Osteoblast (primary cell): ENCODE results near the gene FMN1. TPM values are rescaled to one million over a fixed set of nuclear protein-coding genes. Genes with fewer than 3 reads are reported as not detected.

Source experiments
- DNase-seq: peaks from one replicate; pipeline ENCODE4 v3.0.0; 2011; ENCODE audit warnings: low spot score, mixed read lengths; ENCODE audit not compliant: insufficient read length; ENCODE audit errors: missing footprints
- H2AFZ ChIP-seq: 2 replicates; pipeline ENCODE4 v1.6.0; 2011; ENCODE audit warnings: mild to moderate bottlenecking, low read length
- H3K27ac ChIP-seq: 2 replicates; pipeline ENCODE4 v1.5.1; 2011; ENCODE audit warnings: mild to moderate bottlenecking, low read depth, low read length, moderate library complexity
- H3K27me3 ChIP-seq: 2 replicates; pipeline ENCODE4 v1.6.0; 2012; ENCODE audit warnings: mild to moderate bottlenecking, control low read depth, inconsistent platforms, low read length, moderate library complexity; ENCODE audit not compliant: insufficient read depth
- H3K36me3 ChIP-seq: 2 replicates; pipeline ENCODE4 v1.5.1; 2011; ENCODE audit warnings: mild to moderate bottlenecking, low read length, control low read depth, moderate library complexity; ENCODE audit not compliant: insufficient read depth
- H3K4me1 ChIP-seq: 2 replicates; pipeline ENCODE4 v1.5.1; 2011; ENCODE audit warnings: mild to moderate bottlenecking, low read length, control low read depth, moderate library complexity; ENCODE audit not compliant: insufficient read depth
- H3K4me2 ChIP-seq: 2 replicates; pipeline ENCODE4 v1.6.0; 2011; ENCODE audit warnings: mild to moderate bottlenecking, low read length; ENCODE audit not compliant: insufficient read depth
- H3K4me3 ChIP-seq: fragments of 200-600 bp; sonication (generic); 3 replicates; pipeline ENCODE4 v1.5.1; 2012; ENCODE audit warnings: mild to moderate bottlenecking, low read length, inconsistent platforms; ENCODE audit not compliant: insufficient read depth
- H3K79me2 ChIP-seq: 2 replicates; pipeline ENCODE4 v1.6.0; 2012; ENCODE audit warnings: mild to moderate bottlenecking, low read length, control low read depth, inconsistent platforms; ENCODE audit not compliant: insufficient read depth
- H3K9me3 ChIP-seq: 2 replicates; pipeline ENCODE4 v1.5.1; 2011; ENCODE audit warnings: low read depth, low read length, control low read depth
- H4K20me1 ChIP-seq: 2 replicates; pipeline ENCODE4 v1.6.0; 2012; ENCODE audit warnings: mild to moderate bottlenecking, low read length, control low read depth; ENCODE audit not compliant: insufficient read depth
- total RNA-seq: library from RNA; depleted of rRNA; stranded (reverse); fragments of >200 nt; gene quantifications from 2 replicates; pipeline ENCODE4 v1.2.3, GENCODE V29; 2012
- TF ChIP-seq, protein P1 (sequence below): IDR thresholded peaks from 2 replicates; pipeline ENCODE4 v1.5.1; 2011; ENCODE audit warnings: mild to moderate bottlenecking, low read depth, low read length, moderate library complexity; ENCODE audit errors: extremely low read depth

The FMN1 gene
- total RNA-seq, 1 donor: 9.0 TPM

DNA sequence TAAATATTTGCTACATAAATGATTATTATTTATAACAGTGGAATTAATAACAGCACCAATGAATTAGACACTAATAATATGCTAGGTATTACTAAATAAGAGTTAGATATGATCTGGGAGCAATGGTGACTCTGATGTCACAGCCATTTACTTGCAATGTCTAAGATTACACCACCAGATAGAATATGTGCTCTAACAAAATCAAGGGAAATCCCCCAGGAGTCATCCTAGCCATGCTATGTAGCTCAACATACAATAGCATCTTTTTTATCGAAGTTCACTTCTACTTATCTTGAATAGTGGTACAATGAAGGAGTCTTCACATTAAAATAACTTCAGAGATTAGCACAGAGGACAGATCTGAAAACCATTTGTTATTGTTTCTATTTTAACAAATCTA is 154.0 kb downstream of the FMN1 start:
- H2AFZ ChIP-seq: no peak overlapping the region
- no peak for DNase-seq
- H3K36me3 ChIP-seq: no peaks in the 10 kb centered on the region
- H3K4me1 ChIP-seq: no peaks in the 10 kb centered on the region
- no peak overlapping the region for H3K4me2 ChIP-seq
- no peaks in the 10 kb centered on the region for H3K9me3 ChIP-seq
- no peak overlapping the region for H3K4me3 ChIP-seq
- TF ChIP-seq, protein P1, sequence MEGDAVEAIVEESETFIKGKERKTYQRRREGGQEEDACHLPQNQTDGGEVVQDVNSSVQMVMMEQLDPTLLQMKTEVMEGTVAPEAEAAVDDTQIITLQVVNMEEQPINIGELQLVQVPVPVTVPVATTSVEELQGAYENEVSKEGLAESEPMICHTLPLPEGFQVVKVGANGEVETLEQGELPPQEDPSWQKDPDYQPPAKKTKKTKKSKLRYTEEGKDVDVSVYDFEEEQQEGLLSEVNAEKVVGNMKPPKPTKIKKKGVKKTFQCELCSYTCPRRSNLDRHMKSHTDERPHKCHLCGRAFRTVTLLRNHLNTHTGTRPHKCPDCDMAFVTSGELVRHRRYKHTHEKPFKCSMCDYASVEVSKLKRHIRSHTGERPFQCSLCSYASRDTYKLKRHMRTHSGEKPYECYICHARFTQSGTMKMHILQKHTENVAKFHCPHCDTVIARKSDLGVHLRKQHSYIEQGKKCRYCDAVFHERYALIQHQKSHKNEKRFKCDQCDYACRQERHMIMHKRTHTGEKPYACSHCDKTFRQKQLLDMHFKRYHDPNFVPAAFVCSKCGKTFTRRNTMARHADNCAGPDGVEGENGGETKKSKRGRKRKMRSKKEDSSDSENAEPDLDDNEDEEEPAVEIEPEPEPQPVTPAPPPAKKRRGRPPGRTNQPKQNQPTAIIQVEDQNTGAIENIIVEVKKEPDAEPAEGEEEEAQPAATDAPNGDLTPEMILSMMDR: no peak
- peaks cover 33% of the 10 kb centered on the region for H3K79me2 ChIP-seq
- H4K20me1 ChIP-seq: no peaks in the 10 kb centered on the region
- H3K27me3 ChIP-seq: no peaks in the 10 kb centered on the region
- H3K27ac ChIP-seq: no peak overlapping the region

DNA sequence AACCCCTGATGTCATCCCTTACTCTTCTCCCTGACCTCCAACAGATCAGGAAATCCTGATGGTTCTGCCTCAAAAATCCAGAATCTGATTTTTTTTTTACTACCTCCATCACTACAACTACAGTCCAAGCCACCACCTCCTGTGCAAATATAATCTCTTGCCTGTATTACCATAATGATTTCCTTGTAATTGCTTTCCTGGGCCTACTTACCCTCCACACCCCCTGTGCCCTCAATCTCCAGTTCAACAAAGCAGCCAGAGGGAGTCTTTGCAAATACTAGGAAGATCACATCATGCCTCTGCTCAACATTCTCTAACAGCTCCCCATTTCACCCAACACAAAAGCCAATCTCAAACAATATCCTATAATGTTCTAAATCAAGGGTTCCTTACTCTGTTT is 159.9 kb downstream of the FMN1 start:
- Histone ChIP-seq H3K4me3 (no peak overlapping the region), H4K20me1 (no peaks in the 10 kb centered on the region), H3K36me3 (no peaks in the 10 kb centered on the region), H2AFZ (no peak overlapping the region), H3K27ac (no peak overlapping the region), H3K27me3 (no peaks in the 10 kb centered on the region), H3K79me2 (peaks cover 22% of the 10 kb centered on the region), H3K4me1 (peaks cover 12% of the 10 kb centered on the region), H3K9me3 (no peaks in the 10 kb centered on the region), H3K4me2 (no peak overlapping the region)
- TF ChIP-seq, protein P1: no peak
- DNase-seq: no peak

DNA sequence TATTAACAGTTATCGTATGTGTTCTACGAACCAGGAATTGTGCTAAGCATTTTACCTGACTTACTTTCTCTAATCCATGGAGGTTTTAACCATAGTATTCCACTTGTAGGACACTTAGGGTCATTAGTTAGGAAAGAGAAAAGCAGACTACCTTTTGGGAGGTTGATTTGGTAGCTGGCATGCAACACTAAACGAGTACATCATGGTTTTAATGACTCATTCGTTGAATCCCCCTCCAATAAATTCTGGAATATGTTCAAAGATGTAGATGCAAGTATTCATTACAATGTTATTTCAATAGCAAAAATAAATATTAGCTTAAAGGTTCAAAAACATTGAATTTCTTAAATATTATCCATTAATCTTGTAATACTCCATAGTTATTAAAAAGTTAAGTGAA is 162.5 kb downstream of the FMN1 start:
- H3K27ac ChIP-seq: peak overlapping the region; percentile 67
- TF ChIP-seq, protein P1: no peak
- no peaks in the 10 kb centered on the region for H3K9me3 ChIP-seq
- no peaks in the 10 kb centered on the region for H4K20me1 ChIP-seq
- peaks cover 13% of the 10 kb centered on the region for H3K4me1 ChIP-seq
- H2AFZ ChIP-seq: no peak overlapping the region
- H3K4me2 ChIP-seq: no peak overlapping the region
- H3K4me3 ChIP-seq: no peak overlapping the region
- H3K79me2 ChIP-seq: peaks cover 32% of the 10 kb centered on the region
- peak; percentile 44 for DNase-seq
- H3K36me3 ChIP-seq: no peaks in the 10 kb centered on the region
- no peaks in the 10 kb centered on the region for H3K27me3 ChIP-seq

DNA sequence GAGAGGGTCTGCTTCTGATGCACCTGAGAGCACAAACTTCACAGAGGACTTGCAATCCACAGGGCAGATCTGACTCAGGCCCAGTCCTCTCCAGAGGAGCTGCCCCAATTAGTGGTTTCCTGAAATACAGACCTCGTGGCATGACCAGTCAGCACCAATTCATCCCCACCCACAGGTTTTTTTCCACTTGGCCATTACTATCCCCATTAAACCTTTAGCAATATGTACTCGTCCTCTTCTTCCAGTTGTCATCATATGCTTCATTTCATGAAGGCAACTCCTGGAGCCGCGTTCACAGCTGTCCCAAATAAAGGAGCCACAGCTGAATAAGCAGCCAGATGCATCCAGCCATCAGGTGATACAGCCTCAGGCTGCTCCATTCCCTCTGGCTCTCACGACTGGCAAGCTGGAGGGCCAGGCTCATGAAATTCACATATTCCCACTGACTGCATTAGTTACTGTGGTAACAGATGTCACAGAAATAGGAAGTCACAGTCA is 163.1 kb downstream of the FMN1 start:
- H2AFZ ChIP-seq: peak overlapping the region; percentile 45
- H4K20me1 ChIP-seq: no peaks in the 10 kb centered on the region
- TF ChIP-seq, protein P1: no peak
- H3K27me3 ChIP-seq: no peaks in the 10 kb centered on the region
- no peak overlapping the region for H3K4me3 ChIP-seq
- peak overlapping the region; percentile 47 for H3K4me2 ChIP-seq
- H3K36me3 ChIP-seq: no peaks in the 10 kb centered on the region
- peaks cover 19% of the 10 kb centered on the region for H3K4me1 ChIP-seq
- H3K79me2 ChIP-seq: peaks cover 37% of the 10 kb centered on the region
- no peaks in the 10 kb centered on the region for H3K9me3 ChIP-seq
- peak; percentile 86 for DNase-seq
- H3K27ac ChIP-seq: peak overlapping the region; percentile 67
